Measurements from ENCODE around the gene FLAD1.

DNA sequence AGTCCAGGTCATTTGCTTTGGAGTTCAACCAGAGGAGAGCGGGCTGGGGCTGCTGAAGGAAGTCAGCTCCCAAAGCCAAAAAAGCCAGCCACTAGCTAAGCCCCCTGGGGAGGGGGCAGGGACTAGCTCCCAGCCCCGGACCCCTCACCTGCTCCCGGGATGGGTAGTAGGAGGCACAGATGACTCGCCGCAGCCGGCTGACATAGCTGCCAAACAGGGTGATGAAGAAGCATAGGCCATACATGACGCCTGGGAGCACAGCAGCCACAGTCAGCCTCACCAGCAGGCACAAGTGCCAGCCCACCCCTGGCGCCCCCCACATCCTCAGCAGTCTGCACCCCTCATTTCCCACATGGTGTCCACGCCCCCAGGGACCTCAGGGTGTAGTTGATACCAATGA, 43.0 kb downstream of the FLAD1 start:
- TF ChIP-seq POLR2AphosphoS5 (IDR thresholded peaks at IDR 0.05) = no peak
- TF ChIP-seq, protein P1, sequence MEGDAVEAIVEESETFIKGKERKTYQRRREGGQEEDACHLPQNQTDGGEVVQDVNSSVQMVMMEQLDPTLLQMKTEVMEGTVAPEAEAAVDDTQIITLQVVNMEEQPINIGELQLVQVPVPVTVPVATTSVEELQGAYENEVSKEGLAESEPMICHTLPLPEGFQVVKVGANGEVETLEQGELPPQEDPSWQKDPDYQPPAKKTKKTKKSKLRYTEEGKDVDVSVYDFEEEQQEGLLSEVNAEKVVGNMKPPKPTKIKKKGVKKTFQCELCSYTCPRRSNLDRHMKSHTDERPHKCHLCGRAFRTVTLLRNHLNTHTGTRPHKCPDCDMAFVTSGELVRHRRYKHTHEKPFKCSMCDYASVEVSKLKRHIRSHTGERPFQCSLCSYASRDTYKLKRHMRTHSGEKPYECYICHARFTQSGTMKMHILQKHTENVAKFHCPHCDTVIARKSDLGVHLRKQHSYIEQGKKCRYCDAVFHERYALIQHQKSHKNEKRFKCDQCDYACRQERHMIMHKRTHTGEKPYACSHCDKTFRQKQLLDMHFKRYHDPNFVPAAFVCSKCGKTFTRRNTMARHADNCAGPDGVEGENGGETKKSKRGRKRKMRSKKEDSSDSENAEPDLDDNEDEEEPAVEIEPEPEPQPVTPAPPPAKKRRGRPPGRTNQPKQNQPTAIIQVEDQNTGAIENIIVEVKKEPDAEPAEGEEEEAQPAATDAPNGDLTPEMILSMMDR (IDR thresholded peaks at IDR 0.05) = no peak
